ENCODE measurements around the gene GNAZ.

GRCh38 chr22:23168391-23169042, 98.2 kb downstream of the GNAZ start:
- TF ChIP-seq CTCF (IDR thresholded peaks at IDR 0.05) (no peak), EZH2 (IDR thresholded peaks at IDR 0.05; ENCODE audit: borderline replicate concordance, insufficient read depth, low read depth, low read length, poor library complexity, severe bottlenecking) (no peak)

Data from B cell (primary cell).